GM19438 (cell line): ENCODE data around the gene AHR.

Experiments used
- ATAC-seq: cut with Tn5 transposase; IDR thresholded peaks from one replicate; pipeline ENCODE4 v1.9.1; 2021; ENCODE audit warnings: low read depth; ENCODE audit not compliant: unreplicated experiment

AHR gene

GRCh38 chr7:17302575-17303142 is 4.2 kb downstream of the AHR start:
- ATAC-seq, result peak; percentile 18

DNA sequence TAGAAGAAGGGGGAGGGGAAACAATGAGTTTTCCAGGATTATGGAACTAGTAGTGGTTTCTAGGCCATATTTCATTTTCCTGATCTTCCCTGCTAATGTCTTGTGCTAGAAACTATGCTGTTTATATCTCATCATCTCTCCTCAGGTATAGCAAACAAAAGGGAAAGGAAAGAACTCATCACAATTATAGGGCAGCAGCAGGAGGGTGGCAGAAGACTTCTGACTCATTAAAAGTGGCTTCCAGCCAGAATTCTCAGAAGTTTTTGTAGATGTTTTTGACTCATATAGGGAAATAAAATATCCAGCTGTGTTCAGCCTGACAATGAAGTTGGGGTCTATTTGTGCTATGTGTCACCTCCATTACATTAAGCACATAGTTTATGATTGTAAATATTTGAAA is 6.5 kb downstream of the AHR start:
- ATAC-seq, result no peak

DNA sequence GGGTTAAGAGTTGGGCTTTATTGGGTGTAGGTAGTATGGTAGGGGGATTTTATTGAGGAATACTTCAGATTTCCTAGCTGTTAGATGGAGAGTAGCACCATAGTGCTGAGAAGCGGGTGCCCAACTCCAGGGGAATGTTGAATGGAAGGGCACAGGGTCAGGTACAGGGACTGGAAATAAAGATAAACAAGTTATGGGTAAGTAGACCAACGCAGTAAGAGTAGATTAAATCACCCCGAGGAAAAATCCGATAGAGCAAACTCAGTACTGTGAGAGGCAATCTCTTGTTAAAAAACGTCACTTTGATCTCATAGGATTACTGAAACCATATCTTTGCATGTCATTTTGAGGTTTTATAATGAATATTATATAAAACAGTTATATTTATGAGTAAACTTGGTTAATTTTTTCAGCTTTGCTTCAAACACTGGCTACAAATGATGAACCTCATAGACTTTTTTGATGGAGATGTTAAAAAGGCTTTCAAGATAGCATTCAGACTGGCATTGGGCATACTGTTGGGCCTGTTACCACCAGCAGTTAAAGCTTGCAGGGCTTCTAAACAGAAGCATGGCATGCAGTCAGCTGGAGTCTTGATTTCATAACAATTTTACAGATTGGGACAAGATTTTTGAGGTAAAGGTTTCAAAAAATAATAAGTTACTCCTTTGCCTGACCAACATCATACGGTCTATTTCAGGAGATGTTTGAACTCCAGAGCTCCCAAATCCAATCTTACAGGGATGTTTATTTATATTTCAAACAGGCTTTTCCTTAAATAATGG is 7.1 kb downstream of the AHR start:
- no peak for ATAC-seq

DNA sequence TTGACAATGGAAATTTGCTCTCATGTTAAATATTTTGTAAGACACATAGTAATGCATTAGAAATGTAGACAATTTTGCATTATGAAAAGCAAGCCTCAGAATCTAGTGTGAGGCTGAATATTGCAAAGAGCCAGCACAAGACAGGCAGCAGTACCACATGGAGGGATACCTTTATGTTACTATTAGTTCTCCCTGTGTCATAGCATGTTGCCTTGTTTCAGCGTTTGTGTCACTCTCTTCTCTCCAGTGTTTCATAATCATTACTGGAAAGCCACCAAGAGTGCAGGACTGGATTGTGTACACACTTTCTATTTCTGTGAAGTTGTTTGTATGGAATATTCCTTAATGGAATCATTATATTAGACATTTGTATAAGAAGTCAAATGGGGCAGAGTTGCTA is 8.5 kb downstream of the AHR start:
- ATAC-seq, result no peak

DNA sequence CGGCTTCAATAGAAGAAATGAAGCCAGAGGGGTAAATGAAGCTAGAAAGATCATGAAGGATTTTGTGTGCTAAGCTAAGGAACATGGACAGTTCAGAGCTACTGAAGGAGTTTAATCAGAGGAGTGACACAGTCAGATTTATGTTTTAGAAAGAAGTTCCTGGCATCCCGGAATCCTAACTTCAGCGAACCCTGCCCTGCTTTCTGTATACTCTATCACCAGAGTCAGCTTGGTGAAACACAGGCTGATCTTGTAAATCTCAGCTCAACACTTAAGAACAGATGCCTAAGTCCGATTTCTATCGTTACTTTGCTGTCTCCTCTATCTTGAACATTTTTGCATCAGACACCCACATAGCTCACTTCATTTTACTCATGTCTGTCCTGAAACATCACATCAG is 9.1 kb downstream of the AHR start:
- ATAC-seq, result no peak

GRCh38 chr7:17307969-17308648 is 9.7 kb downstream of the AHR start:
- no peak for ATAC-seq

- ATAC-seq, result no peak
These were observed 12.7 kb downstream of the AHR start for GRCh38 chr7:17311194-17311593.

DNA sequence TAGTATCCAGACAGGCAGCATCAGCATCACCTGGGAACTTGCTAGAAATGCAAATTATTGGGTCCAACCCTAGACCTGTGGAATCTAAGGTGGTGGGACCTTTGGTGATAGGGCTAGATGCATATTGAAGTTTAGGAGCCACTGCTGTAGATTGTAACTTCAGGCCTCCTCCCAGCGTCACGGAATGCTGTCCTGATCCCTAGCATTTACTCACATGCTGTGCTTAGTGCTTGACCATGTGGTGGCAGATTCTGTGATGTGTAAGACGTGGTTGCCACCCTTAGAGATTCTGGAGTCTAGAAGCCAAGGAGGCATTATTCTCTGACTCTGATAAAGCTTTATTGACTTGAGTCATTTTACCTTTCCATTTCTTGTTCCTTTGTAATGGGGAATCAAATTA is 13.5 kb downstream of the AHR start:
- ATAC-seq, result no peak

GRCh38 chr7:17312641-17313040 is 14.2 kb downstream of the AHR start:
- no peak for ATAC-seq

- no peak for ATAC-seq
These were observed 14.7 kb downstream of the AHR start for GRCh38 chr7:17313194-17313593.

DNA sequence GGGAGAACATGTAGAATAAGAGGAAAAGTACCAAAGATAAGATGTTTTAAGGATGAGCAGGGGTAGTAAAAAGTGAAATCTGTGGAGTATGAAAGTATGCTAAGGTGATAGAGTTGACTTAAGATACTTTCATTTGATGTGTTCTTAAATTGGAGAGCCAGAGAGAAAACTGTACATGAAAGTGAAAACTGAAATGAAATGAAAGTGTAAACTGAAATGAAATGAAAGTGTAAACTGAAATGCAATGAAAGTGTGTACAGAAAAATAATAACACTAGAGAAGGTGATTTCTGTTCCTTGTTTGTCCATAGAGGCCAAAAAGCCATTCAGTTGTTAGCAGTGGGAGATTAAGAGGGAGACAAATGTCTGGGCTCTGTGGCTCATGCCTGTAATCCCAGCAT is 17.5 kb downstream of the AHR start:
- peak; percentile 73 for ATAC-seq

- no peak for ATAC-seq
These were observed 19.7 kb downstream of the AHR start for GRCh38 chr7:17318146-17318545.

DNA sequence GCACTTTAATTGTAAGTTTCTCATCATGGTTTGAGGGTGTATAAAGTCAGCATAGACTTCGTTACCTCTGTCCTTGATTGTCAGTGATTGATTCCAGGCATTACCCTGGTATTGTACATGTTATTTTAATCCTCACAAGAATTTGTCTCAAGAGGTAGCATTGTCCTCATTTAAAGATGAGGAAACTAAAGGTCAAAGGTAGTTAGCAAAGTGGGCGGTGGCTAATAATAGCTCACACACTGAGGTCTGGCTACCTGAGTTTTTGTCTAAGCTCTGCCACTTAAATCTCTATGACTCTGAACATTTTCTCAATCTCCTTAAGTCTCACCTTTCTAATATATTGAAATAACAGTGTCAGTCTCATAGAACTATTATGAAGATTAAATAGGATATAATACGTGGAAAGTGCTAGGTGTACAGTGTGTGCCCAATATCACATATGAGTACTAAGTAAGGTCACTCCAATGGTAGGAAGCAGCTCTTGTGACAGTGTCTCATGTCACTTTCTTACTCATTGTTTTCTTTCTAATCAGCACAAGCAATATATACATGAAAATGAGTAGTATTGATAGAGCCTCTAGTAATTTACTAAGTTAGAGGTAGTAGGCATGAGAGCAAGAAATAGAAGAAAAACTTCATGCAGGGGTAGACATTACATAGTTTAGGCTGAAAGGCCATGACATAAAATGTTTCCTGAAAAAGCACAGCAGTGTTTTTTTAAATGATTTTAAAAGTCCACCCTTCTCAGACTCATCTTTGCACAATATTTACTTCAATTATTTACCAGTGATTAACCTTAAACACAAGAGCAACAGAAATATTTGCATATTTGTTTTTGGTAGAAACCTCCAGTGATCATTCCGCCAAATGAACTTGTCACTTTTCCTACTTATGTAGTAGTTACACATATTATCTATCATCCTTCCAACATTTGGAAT is 21.0 kb downstream of the AHR start:
- no peak for ATAC-seq

GRCh38 chr7:17320102-17320497 is 21.6 kb downstream of the AHR start:
- ATAC-seq, result no peak

GRCh38 chr7:17320657-17321056 is 22.2 kb downstream of the AHR start:
- no peak for ATAC-seq

GRCh38 chr7:17325364-17325763 is 26.9 kb downstream of the AHR start:
- ATAC-seq, result no peak

- ATAC-seq, result no peak
These were observed 27.9 kb downstream of the AHR start for GRCh38 chr7:17326378-17326777.

- ATAC-seq, result no peak
These were observed 30.2 kb downstream of the AHR start for GRCh38 chr7:17328641-17329040.

GRCh38 chr7:17329440-17329839 is 31.0 kb downstream of the AHR start:
- ATAC-seq, result no peak

DNA sequence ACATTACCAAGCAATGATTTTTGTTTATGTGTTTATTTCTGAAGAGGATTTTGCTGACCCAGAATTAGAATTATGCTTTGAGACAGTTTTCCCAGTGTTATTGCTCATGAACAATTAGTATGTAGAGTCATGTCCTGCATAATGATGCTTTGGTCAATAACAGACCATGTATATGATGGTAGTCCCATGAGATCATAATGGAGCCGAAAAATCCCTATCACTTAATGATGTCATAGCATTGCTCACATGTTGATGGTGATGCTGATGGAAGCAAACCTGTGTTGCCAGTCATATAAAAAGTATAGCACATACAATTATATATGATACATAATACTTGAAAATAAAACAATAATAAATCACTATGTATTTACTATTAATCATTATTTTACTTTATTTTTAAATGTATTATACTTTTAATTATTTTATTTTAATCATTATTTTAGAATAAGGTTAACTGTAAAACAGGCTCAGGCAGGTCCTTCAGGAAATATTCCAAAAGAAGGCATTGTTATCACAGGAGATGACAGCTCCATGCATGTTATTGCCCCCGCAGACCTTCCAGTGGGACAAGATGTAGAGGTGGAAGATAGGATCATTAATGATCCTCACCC is 33.5 kb downstream of the AHR start:
- no peak for ATAC-seq
